ENCODE results near the gene KIAA0825. TPM values are rescaled to one million over a fixed set of nuclear protein-coding genes. Genes with fewer than 3 reads are reported as not detected.

Gene KIAA0825
- 1 to 10 TPM; 2.4 to 5.0 (median 4.8) TPM for total RNA-seq
- total RNA-seq (2013): 7.6 TPM

GRCh38 chr5:94618493-94619328, at the start of gene KIAA0825, which contains the start of gene SLF1:
KIAA0825 (minus strand) TSS chr5:94618604; CDS start chr5:94537126, 81,478 bp downstream.
SLF1 (plus strand) TSS chr5:94618669; CDS start chr5:94628811, 10,142 bp downstream.
- TF ChIP-seq CTCF (IDR thresholded peaks at IDR 0.05): no peak
- Histone ChIP-seq H3K4me3 (ENCODE audit: low read length) (peak within 1 kb of the TSS; percentile 83), H3K27me3 (ENCODE audit: control insufficient read depth, insufficient read depth, low read length) (no peaks in the 10 kb centered on the region), H3K4me1 (ENCODE audit: control insufficient read depth, insufficient read depth, low read length) (peaks cover 11% of the 10 kb centered on the region), H3K36me3 (ENCODE audit: control insufficient read depth, insufficient read depth, low read length) (no peaks in the 10 kb centered on the region), H3K9me3 (ENCODE audit: control insufficient read depth, insufficient read depth, low read length) (no peaks in the 10 kb centered on the region), H3K27ac (ENCODE audit: low read length) (peak within 1 kb of the TSS; percentile 27)
- Mint-ChIP-seq H3K36me3 (no peaks in the 10 kb centered on the region), H3K27me3 (ENCODE audit: low read depth in 2 of 2) (no peaks in the 10 kb centered on the region), H3K4me1 (peaks cover 26 to 31% of the 10 kb centered on the region in 2 donors), H3K27ac (peak within 1 kb of the TSS; percentile 88 to 90), H3K9me3 (no peaks in the 10 kb centered on the region), H3K4me3 (peak within 1 kb of the TSS; percentile 96)
- peak; percentile 76 to 91 for DNase-seq
- intact Hi-C loops (cut with micrococcal nuclease): no loop called here
- under 1% methylated on average over 62 of the region's 63 CpGs for WGBS (ENCODE audit: insufficient coverage)
- ATAC-seq: peak; percentile 94 to 96 (median 95)

- Histone ChIP-seq H3K9me3 (ENCODE audit: control insufficient read depth, insufficient read depth, low read length) (no peaks in the 10 kb centered on the region), H3K27me3 (ENCODE audit: control insufficient read depth, insufficient read depth, low read length) (no peaks in the 10 kb centered on the region), H3K4me1 (ENCODE audit: control insufficient read depth, insufficient read depth, low read length) (no peaks in the 10 kb centered on the region), H3K4me3 (ENCODE audit: low read length) (no peak overlapping the region), H3K36me3 (ENCODE audit: control insufficient read depth, insufficient read depth, low read length) (peaks cover 23% of the 10 kb centered on the region), H3K27ac (ENCODE audit: low read length) (no peak overlapping the region)
- ATAC-seq: no peak
- intact Hi-C loops (cut with micrococcal nuclease): no loop called here
- no peaks in the 10 kb centered on the region for H3K4me1 Mint-ChIP-seq
- no peaks in the 10 kb centered on the region for H3K27me3 Mint-ChIP-seq (ENCODE audit: low read depth in 2 of 2)
- DNase-seq: no peak
- no peak overlapping the region for H3K4me3 Mint-ChIP-seq
- no peaks in the 10 kb centered on the region for H3K36me3 Mint-ChIP-seq
- no peak for TF ChIP-seq CTCF (IDR thresholded peaks at IDR 0.05)
- no peak overlapping the region for H3K27ac Mint-ChIP-seq
- H3K9me3 Mint-ChIP-seq: no peaks in the 10 kb centered on the region
- 79% methylated on average over 3 of the region's 3 CpGs for WGBS (ENCODE audit: insufficient coverage)
Observed at GRCh38 chr5:94667937-94668336, 49.5 kb upstream of the KIAA0825 start.

GRCh38 chr5:94661086-94661485, 42.7 kb upstream of the KIAA0825 start:
- no peaks in the 10 kb centered on the region for H3K27me3 ChIP-seq (ENCODE audit: control insufficient read depth, insufficient read depth, low read length)
- no peak overlapping the region for H3K27ac ChIP-seq (ENCODE audit: low read length)
- H3K36me3 ChIP-seq (ENCODE audit: control insufficient read depth, insufficient read depth, low read length): peaks cover 29% of the 10 kb centered on the region
- TF ChIP-seq CTCF (IDR thresholded peaks at IDR 0.05): no peak
- Mint-ChIP-seq H3K4me1 (no peaks in the 10 kb centered on the region), H3K27ac (no peak overlapping the region), H3K27me3 (ENCODE audit: low read depth in 2 of 2) (no peaks in the 10 kb centered on the region), H3K9me3 (peaks cover 13 to 18% of the 10 kb centered on the region in 2 donors), H3K36me3 (peaks cover 31% of the 10 kb centered on the region), H3K4me3 (no peak overlapping the region)
- no peaks in the 10 kb centered on the region for H3K4me1 ChIP-seq (ENCODE audit: control insufficient read depth, insufficient read depth, low read length)
- DNase-seq (no peak), ATAC-seq (no peak)
- WGBS (ENCODE audit: insufficient coverage): 99% methylated on average over 3 of the region's 3 CpGs
- no peak overlapping the region for H3K4me3 ChIP-seq (ENCODE audit: low read length)
- peaks cover 3% of the 10 kb centered on the region for H3K9me3 ChIP-seq (ENCODE audit: control insufficient read depth, insufficient read depth, low read length)
- intact Hi-C loops (cut with micrococcal nuclease): no loop called here

Data from natural killer cell (primary cell).